GM12891 (cell line): ENCODE data around the gene PAX4. TPM values are rescaled to one million over a fixed set of nuclear protein-coding genes. Genes with fewer than 3 reads are reported as not detected.

Source experiments
- DNase-seq: peaks from one replicate; pipeline ENCODE4 v3.0.0; 2011; ENCODE audit warnings: low spot score; ENCODE audit not compliant: insufficient read length
- FAIRE-seq: peaks from 2 replicates; lab custom pipeline; 2011; peaks lifted over from hg19 to GRCh38; lab: Jason Lieb, UNC
- PAX5 ChIP-seq: IDR thresholded peaks from 2 replicates; pipeline ENCODE4 v1.6.1; 2011; ENCODE audit warnings: low read length, moderate library complexity, mild to moderate bottlenecking; ENCODE audit not compliant: insufficient read depth, severe bottlenecking
- POLR2A ChIP-seq: IDR thresholded peaks from 2 replicates; pipeline ENCODE4 v1.6.1; 2011; ENCODE audit warnings: low read depth, low read length, control low read depth
- POLR2AphosphoS5 ChIP-seq: IDR thresholded peaks from 2 replicates; pipeline ENCODE4 v1.6.1; 2011; ENCODE audit warnings: low read depth, low read length, control low read depth
- POU2F2 ChIP-seq: IDR thresholded peaks from 2 replicates; pipeline ENCODE4 v1.6.1; 2011; ENCODE audit warnings: low read depth, mild to moderate bottlenecking, control low read depth, low read length, moderate library complexity
- SPI1 ChIP-seq: IDR thresholded peaks from 2 replicates; pipeline ENCODE4 v1.6.1; 2011; ENCODE audit warnings: low read depth, low read length, control low read depth
- TAF1 ChIP-seq: IDR thresholded peaks from 2 replicates; pipeline ENCODE4 v1.6.1; 2011; ENCODE audit warnings: low read depth, low read length, control low read depth
- polyA plus RNA-seq: library from polyadenylated mRNA; unstranded; fragments of >200 nt; gene quantifications from one replicate; pipeline ENCODE4 v1.2.1, GENCODE V29; 2012; ENCODE audit warnings: low read depth, missing spikeins, inconsistent platforms; ENCODE audit not compliant: missing spikeins

PAX4 gene, protein sequence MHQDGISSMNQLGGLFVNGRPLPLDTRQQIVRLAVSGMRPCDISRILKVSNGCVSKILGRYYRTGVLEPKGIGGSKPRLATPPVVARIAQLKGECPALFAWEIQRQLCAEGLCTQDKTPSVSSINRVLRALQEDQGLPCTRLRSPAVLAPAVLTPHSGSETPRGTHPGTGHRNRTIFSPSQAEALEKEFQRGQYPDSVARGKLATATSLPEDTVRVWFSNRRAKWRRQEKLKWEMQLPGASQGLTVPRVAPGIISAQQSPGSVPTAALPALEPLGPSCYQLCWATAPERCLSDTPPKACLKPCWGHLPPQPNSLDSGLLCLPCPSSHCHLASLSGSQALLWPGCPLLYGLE
- 0.05 TPM for polyA plus RNA-seq

DNA sequence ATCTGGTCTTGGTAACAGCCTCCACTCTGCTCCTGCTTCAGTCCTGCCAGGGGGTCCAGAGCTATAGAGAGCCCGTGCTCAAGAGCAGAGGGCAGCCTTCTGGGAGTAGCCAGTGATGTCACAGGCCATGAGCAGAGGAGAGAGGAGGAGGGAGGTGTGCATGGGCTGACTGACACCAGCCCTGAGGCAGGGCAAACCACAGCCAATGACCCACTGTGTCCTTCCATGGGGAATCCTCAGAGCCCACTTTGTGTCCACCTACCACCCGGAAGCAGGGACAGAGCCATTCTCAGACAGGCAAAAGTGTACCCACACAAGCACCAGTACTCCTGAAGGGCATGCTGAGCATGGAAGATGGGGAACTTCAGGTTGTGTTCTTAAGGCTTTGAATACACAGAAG is at the start of gene PAX4:
Gene PAX4 (minus strand): TSS at position 101 of the 400 bp plus-strand sequence. CDS start 2,214 bp downstream, outside the sequence.
- FAIRE-seq (no peak), DNase-seq (no peak)
- TF ChIP-seq SPI1, result no peak
- TF ChIP-seq POLR2AphosphoS5, result no peak
- no peak for TF ChIP-seq POU2F2
- TF ChIP-seq TAF1, result no peak
- no peak for TF ChIP-seq POLR2A
- TF ChIP-seq PAX5, result no peak

- no peak for FAIRE-seq
- DNase-seq, result no peak
- TF ChIP-seq PAX5, result no peak
- no peak for TF ChIP-seq POLR2A
- TF ChIP-seq SPI1, result no peak
- TF ChIP-seq POLR2AphosphoS5, result no peak
- TF ChIP-seq TAF1, result no peak
- no peak for TF ChIP-seq POU2F2
These were observed 49.2 kb upstream of the PAX4 start for GRCh38 chr7:127667017-127667670.

DNA sequence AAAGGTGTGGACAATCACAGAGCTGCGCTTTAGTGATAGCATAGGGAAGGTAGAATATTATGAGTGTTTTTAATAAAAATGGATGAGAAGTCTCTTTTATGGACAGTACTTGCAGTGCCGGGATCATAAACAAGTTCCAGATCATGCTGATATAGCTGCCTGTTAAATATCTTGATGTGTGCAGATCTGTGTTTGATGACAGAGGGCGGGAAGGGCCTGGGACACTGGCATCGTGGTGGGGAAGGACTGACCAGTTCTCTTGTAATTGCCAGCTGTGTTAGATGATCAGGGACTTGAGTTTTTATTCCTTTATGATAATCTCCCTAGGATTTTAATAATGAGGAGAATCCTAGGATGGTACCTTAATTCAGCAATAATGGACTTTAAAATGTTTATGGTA is 48.7 kb upstream of the PAX4 start:
- no peak for FAIRE-seq
- TF ChIP-seq SPI1, result no peak
- no peak for TF ChIP-seq PAX5
- no peak for DNase-seq

GRCh38 chr7:127665922-127666321 is 48.0 kb upstream of the PAX4 start:
- no peak for DNase-seq
- TF ChIP-seq POU2F2 (no peak), PAX5 (no peak), POLR2AphosphoS5 (no peak), TAF1 (no peak), POLR2A (no peak), SPI1 (no peak)
- FAIRE-seq, result no peak

DNA sequence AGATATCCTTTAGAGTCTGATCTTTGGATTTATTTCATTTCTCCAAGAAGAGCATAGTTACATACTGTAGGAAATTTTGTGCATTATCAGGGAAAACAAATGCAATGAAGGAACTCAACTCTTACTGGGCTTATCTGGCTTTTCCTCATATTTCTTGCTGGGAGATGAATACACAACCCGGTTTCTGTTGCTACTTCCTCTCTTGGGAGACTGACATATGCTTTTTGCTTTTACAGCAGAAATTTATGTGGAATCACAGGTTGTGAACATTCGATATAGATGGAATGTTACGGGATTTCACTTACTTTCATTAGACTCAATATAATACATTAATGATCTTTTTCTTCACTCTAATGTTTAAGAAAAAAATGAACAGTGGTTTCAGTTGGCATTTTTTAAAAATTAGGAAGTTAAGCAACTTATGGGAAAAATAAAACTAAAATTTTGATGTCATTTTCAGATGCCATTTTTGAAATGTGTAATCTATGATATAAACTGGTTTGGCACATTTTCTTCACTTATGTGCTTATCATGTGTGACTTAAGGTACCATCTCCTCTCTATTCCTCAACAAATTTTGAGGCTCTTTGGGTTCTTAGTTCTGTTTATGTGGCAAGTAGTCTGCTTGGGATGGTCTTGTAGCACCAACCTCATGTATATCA is 41.2 kb upstream of the PAX4 start:
- FAIRE-seq, result no peak
- TF ChIP-seq SPI1 (0 out of 2 replicates have a peak, but pooled peaks have one; percentile 18), POU2F2 (no peak)
- DNase-seq, result no peak

- no peak for DNase-seq
- TF ChIP-seq POLR2A, result no peak
- no peak for FAIRE-seq
These were observed 39.6 kb upstream of the PAX4 start for GRCh38 chr7:127657500-127657899.

DNA sequence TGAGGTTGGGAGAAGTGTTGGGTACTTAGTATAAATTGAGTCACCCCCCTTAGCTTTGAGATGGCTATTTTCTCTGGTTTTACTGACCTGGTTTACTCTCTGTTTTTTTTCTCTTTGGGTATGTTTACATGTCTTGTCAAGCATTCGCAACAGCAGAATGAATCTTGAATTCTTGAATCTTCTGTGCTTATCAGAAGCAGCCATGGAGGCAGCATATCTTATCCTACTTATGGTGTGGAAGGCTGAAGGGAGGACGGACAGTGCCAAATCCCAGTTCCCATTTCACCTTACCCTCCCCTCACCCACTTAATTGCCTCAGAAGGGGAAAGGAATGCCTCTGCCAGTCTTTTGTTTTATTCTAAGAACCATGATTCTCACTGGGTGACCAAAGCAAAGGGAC is 37.8 kb upstream of the PAX4 start:
- FAIRE-seq (no peak), DNase-seq (no peak)
- TF ChIP-seq POLR2AphosphoS5 (no peak), TAF1 (no peak), SPI1 (no peak), PAX5 (no peak), POLR2A (no peak), POU2F2 (no peak)

DNA sequence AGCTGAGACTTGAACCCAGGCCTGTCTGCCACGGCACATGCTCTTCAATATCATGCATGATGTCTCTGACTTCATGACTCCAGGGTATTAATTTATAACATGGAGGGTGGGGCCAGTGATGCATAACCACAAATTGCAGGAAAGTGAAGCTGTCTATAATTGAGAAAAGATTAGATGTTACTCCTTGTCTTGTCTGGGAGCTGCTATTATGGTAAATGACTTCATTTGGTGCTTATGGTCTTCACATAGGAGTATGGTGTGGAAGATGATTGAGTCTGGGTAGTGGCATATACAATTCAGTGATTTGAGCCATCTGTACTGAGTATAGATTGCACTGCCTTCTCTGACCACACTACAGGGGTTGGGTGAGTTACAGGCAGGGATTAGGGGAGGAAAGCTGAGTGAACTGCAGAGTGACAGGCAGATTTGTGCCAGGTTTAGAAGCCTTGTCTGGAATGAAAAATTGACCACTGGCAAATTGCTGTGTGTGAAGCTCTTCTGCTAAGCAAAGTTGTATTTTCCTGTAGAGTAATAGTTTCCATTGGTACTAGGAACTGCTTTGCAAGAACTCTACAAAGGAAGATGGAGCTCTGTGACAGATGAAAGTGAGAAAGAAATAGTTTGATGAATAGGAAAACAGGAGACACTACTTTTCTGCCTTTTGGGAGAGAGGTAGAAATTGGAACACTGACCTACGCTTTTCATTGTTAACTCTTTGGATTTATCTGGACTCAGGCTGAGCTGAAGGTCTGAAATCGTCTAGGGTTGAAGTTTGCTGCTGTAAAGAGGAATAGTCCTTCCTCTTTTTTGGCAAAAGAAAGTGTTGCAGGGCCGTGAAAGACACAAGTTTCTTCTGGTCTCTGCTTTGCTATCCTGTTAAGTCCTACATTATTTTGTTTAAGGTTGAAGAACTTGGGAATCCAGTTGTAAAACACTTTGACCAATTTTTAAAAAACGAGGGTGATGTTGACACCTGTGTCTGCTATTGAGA is 36.8 kb upstream of the PAX4 start:
- peak; percentile 38 for FAIRE-seq
- DNase-seq, result no peak
- TF ChIP-seq POU2F2 (no peak), SPI1 (peak; percentile 38; the same call in 1 of the 2 replicates)

DNA sequence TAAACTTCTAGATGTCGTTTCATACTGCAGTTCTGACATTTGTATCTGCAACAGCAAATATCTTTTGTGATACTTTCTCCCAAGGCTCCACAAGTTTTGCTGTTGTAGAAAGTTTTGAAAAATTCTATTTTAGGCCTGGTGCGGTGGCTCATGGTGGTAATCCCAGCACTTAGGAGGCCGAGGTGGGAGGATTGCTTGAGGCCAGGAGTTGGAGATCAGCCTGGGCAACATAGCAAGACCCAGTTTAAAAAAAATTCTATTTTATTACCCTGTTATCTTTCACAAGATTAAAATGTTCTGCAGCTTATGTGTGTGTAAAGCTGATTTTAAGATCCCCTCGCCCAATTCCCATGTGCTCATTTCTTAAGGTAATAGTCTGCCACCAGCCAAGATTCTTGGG is 35.5 kb upstream of the PAX4 start:
- no peak for DNase-seq
- TF ChIP-seq PAX5, result no peak
- no peak for TF ChIP-seq TAF1
- TF ChIP-seq POU2F2, result no peak
- no peak for TF ChIP-seq POLR2A
- TF ChIP-seq SPI1, result no peak
- TF ChIP-seq POLR2AphosphoS5, result no peak
- no peak for FAIRE-seq
